ENCODE data around the gene SERGEF.

SERGEF gene

GRCh38 chr11:17918049-17918605 lies 94.7 kb downstream of the SERGEF start:
- Histone ChIP-seq H3K4me3 (ENCODE audit: low read length) (no peak overlapping the region), H3K4me2 (ENCODE audit: low read length) (no peak overlapping the region), H3K27me3 (ENCODE audit: control insufficient read depth, low read length) (no peaks in the 10 kb centered on the region), H3F3A (ENCODE audit: control insufficient read depth, insufficient read depth) (no peaks in the 10 kb centered on the region), H3K4me1 (ENCODE audit: control insufficient read depth, low read length) (no peaks in the 10 kb centered on the region), H3K79me2 (ENCODE audit: control insufficient read depth, low read length) (no peaks in the 10 kb centered on the region), H3K9me3 (ENCODE audit: control insufficient read depth, insufficient read depth, low read length) (no peaks in the 10 kb centered on the region), H3K27ac (ENCODE audit: low read depth, low read length) (no peak overlapping the region), H3K9me2 (replicated peaks; ENCODE audit: control insufficient read depth, low read length) (no peaks in the 10 kb centered on the region), H4K20me1 (ENCODE audit: control insufficient read depth, insufficient read depth, low read depth, low read length) (no peaks in the 10 kb centered on the region), H3K36me3 (ENCODE audit: control insufficient read depth, low read length) (peaks cover 13% of the 10 kb centered on the region)
- TF ChIP-seq EZH2phosphoT487 (IDR thresholded peaks at IDR 0.05; ENCODE audit: borderline replicate concordance, low read length), result no peak
- no peak for TF ChIP-seq CTCF (IDR thresholded peaks at IDR 0.05; ENCODE audit: low read depth, low read length, poor library complexity, severe bottlenecking)

GRCh38 chr11:17917556-17917955 lies 95.3 kb downstream of the SERGEF start:
- H3K36me3 ChIP-seq (ENCODE audit: control insufficient read depth, low read length), result peaks cover 9% of the 10 kb centered on the region
- no peaks in the 10 kb centered on the region for H4K20me1 ChIP-seq (ENCODE audit: control insufficient read depth, insufficient read depth, low read depth, low read length)
- H3K27me3 ChIP-seq (ENCODE audit: control insufficient read depth, low read length), result no peaks in the 10 kb centered on the region
- H3K4me1 ChIP-seq (ENCODE audit: control insufficient read depth, low read length), result no peaks in the 10 kb centered on the region
- H3K9me3 ChIP-seq (ENCODE audit: control insufficient read depth, insufficient read depth, low read length), result no peaks in the 10 kb centered on the region
- TF ChIP-seq EZH2phosphoT487 (IDR thresholded peaks at IDR 0.05; ENCODE audit: borderline replicate concordance, low read length) (no peak), CTCF (IDR thresholded peaks at IDR 0.05; ENCODE audit: low read depth, low read length, poor library complexity, severe bottlenecking) (no peak)
- no peaks in the 10 kb centered on the region for H3K9me2 ChIP-seq (replicated peaks; ENCODE audit: control insufficient read depth, low read length)
- H3K79me2 ChIP-seq (ENCODE audit: control insufficient read depth, low read length), result no peaks in the 10 kb centered on the region
- no peaks in the 10 kb centered on the region for H3F3A ChIP-seq (ENCODE audit: control insufficient read depth, insufficient read depth)
- H3K4me3 ChIP-seq (ENCODE audit: low read length), result no peak overlapping the region
- H3K27ac ChIP-seq (ENCODE audit: low read depth, low read length), result no peak overlapping the region
- no peak overlapping the region for H3K4me2 ChIP-seq (ENCODE audit: low read length)

- TF ChIP-seq EZH2phosphoT487 (IDR thresholded peaks at IDR 0.05; ENCODE audit: borderline replicate concordance, low read length) (no peak), CTCF (IDR thresholded peaks at IDR 0.05; ENCODE audit: low read depth, low read length, poor library complexity, severe bottlenecking) (no peak)
- H3K36me3 ChIP-seq (ENCODE audit: control insufficient read depth, low read length), result peaks cover 7% of the 10 kb centered on the region
Measured at GRCh38 chr11:17915500-17916143, 97.2 kb downstream of the SERGEF start.

More at GRCh38 chr11:17915500-17916143, 97.2 kb downstream of the SERGEF start:
- Histone ChIP-seq H3K79me2 (ENCODE audit: control insufficient read depth, low read length) (no peaks in the 10 kb centered on the region), H3K27ac (ENCODE audit: low read depth, low read length) (no peak overlapping the region), H3K27me3 (ENCODE audit: control insufficient read depth, low read length) (no peaks in the 10 kb centered on the region), H4K20me1 (ENCODE audit: control insufficient read depth, insufficient read depth, low read depth, low read length) (no peaks in the 10 kb centered on the region), H3K9me2 (replicated peaks; ENCODE audit: control insufficient read depth, low read length) (no peaks in the 10 kb centered on the region), H3K4me3 (ENCODE audit: low read length) (no peak overlapping the region), H3F3A (ENCODE audit: control insufficient read depth, insufficient read depth) (no peaks in the 10 kb centered on the region), H3K4me1 (ENCODE audit: control insufficient read depth, low read length) (no peaks in the 10 kb centered on the region), H3K4me2 (ENCODE audit: low read length) (no peak overlapping the region), H3K9me3 (ENCODE audit: control insufficient read depth, insufficient read depth, low read length) (no peaks in the 10 kb centered on the region)
